ENCODE results near the gene BDH1. TPM values are rescaled to one million over a fixed set of nuclear protein-coding genes. Genes with fewer than 3 reads are reported as not detected.

BDH1 gene
- total and polyA plus RNA-seq, 2 of the 13 experiments (the other 11 are each of a cell fraction or from before 2014, with no cell fraction given), result 21.2 to 71.9 TPM

DNA sequence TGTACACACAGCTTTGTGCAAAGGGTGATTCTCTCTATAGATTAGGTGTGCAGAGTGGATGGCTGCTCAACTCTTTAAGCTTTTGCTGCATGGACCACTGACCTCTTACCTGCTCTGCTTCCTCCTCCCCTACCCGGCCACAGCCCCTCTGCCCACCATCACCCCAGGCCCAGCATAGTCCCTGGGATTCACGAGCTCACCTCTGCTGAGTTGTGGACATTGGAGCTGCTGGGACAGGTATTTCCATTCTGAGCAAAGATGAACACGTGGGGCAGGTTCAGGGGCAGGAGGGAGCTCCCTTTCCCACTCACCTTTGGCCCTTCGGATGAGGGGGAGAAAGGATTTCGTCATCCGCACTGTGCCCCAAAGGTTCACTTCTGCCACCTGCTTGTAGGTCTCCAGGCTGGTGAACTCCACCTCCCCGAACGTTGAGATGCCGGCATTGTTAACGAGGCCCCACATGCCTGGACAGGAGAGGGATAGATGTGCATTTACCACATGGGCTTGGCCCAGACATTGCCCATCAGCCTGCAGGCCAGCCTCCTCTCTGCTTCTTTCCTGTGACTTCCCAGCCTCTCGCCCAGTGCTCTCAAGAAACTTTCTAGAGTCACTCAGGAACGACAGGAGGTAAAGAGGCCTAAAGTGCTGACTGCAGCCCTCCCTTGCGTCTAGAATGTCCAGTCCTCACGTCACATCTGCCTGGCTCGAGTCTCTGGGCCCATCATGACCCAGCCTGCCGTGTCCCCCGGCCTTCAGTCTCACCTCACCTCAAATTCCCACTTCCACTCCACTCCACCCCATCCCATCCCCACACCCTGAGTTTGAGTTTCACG lies 41.6 kb downstream of the BDH1 start (continued):
- no peak for TF ChIP-seq ZNF318 (CRISPR knock-in tag; IDR thresholded peaks at IDR 0.05)
- TF ChIP-seq ZNF124 (CRISPR knock-in tag; IDR thresholded peaks at IDR 0.05), result no peak
- peak; percentile 29 for TF ChIP-seq ASH2L (IDR thresholded peaks at IDR 0.05; ENCODE audit: insufficient read length, low read depth, low read length)
- 0 out of 2 replicates have a peak, but pooled peaks have one; percentile 49 for TF ChIP-seq ZFP41 (CRISPR knock-in tag; IDR thresholded peaks at IDR 0.05; ENCODE audit: borderline replicate concordance)
- TF ChIP-seq SPEN (CRISPR knock-in tag; IDR thresholded peaks at IDR 0.05; ENCODE audit: low read depth), result peak; percentile 60; the same call in 1 of the 2 replicates
- TF ChIP-seq ZNF609 (CRISPR knock-in tag; IDR thresholded peaks at IDR 0.05; ENCODE audit: borderline replicate concordance), result 0 out of 2 replicates have a peak, but pooled peaks have one; percentile 22
- TF ChIP-seq PHF21A (CRISPR knock-in tag; IDR thresholded peaks at IDR 0.05), result peak; percentile 84
- no peak for TF ChIP-seq ZBTB1 (CRISPR knock-in tag; IDR thresholded peaks at IDR 0.05; ENCODE audit: borderline replicate concordance)
- peak; percentile 22; the same call in 1 of the 2 replicates for TF ChIP-seq PAXIP1 (CRISPR knock-in tag; conservative IDR thresholded peaks at IDR 0.05)
